ENCODE measurements around the gene NPLOC4. TPM values are rescaled to one million over a fixed set of nuclear protein-coding genes. Genes with fewer than 3 reads are reported as not detected.

Gene NPLOC4
- total and polyA plus RNA-seq, 2 of the 8 experiments (the other 6 are each of a cell fraction or from before 2014, with no cell fraction given), result 70.7 to 92.7 TPM

- no peak for TF ChIP-seq CHD7 (IDR thresholded peaks at IDR 0.05; ENCODE audit: insufficient replicate concordance, low read length)
- no peak for TF ChIP-seq CHD2 (IDR thresholded peaks at IDR 0.05; ENCODE audit: low read length)
- TF ChIP-seq KDM4A (IDR thresholded peaks at IDR 0.05; ENCODE audit: low read depth, low read length, severe bottlenecking), result no peak
- no peak for TF ChIP-seq EZH2 (IDR thresholded peaks at IDR 0.05; ENCODE audit: low read depth, low read length, severe bottlenecking)
- TF ChIP-seq ASH2L (IDR thresholded peaks at IDR 0.05; ENCODE audit: low read length), result no peak
- TF ChIP-seq JUND (IDR thresholded peaks at IDR 0.05; ENCODE audit: low read length), result no peak
- TF ChIP-seq GTF2F1 (IDR thresholded peaks at IDR 0.05; ENCODE audit: borderline replicate concordance, low read depth, low read length), result no peak
- no peak for TF ChIP-seq JUN (IDR thresholded peaks at IDR 0.05; ENCODE audit: low read depth, low read length)
- no peak for TF ChIP-seq SP4 (IDR thresholded peaks at IDR 0.05; ENCODE audit: low read length)
- TF ChIP-seq BRCA1 (IDR thresholded peaks at IDR 0.05; ENCODE audit: low read depth, low read length), result no peak
- TF ChIP-seq TEAD4 (IDR thresholded peaks at IDR 0.05; ENCODE audit: low read depth, low read length), result no peak
These were observed 43.2 kb upstream of the NPLOC4 start (continued) for GRCh38 chr17:81680150-81680549.

Data from H1 (cell line).